NCI-H1048 (cell line): Measurements from ENCODE around the gene SGK2.

ENCODE experiments used
- DNase-seq: peaks from one replicate; lab custom pipeline; 2025; lab: John Stamatoyannopoulos, UW

SGK2 gene

GRCh38 chr20:43536041-43536816 lies 22.6 kb upstream of the SGK2 start:
- no peak for DNase-seq

GRCh38 chr20:43536817-43537440 lies 21.9 kb upstream of the SGK2 start:
- DNase-seq: no peak

- DNase-seq: no peak
Observed at GRCh38 chr20:43537921-43538877, 20.6 kb upstream of the SGK2 start.

- no peak for DNase-seq
Observed at GRCh38 chr20:43538878-43539700, 19.7 kb upstream of the SGK2 start.

- DNase-seq: no peak
Observed at GRCh38 chr20:43539975-43540672, 18.7 kb upstream of the SGK2 start.

GRCh38 chr20:43540673-43541060 lies 18.2 kb upstream of the SGK2 start:
- no peak for DNase-seq

- no peak for DNase-seq
Observed at GRCh38 chr20:43541214-43541613, 17.6 kb upstream of the SGK2 start.

- no peak for DNase-seq
Observed at GRCh38 chr20:43542161-43542560, 16.7 kb upstream of the SGK2 start.

GRCh38 chr20:43542674-43543073 lies 16.2 kb upstream of the SGK2 start:
- no peak for DNase-seq

- DNase-seq: no peak
Observed at GRCh38 chr20:43543138-43543537, 15.7 kb upstream of the SGK2 start.

GRCh38 chr20:43544501-43544900 lies 14.3 kb upstream of the SGK2 start:
- no peak for DNase-seq

GRCh38 chr20:43545837-43546578 lies 12.8 kb upstream of the SGK2 start:
- no peak for DNase-seq

- DNase-seq: no peak
Observed at GRCh38 chr20:43548273-43548880, 10.4 kb upstream of the SGK2 start.

- no peak for DNase-seq
Observed at GRCh38 chr20:43549416-43550065, 9.3 kb upstream of the SGK2 start.

- no peak for DNase-seq
Observed at GRCh38 chr20:43550456-43550855, 8.4 kb upstream of the SGK2 start.

GRCh38 chr20:43554369-43554768 lies 4.5 kb upstream of the SGK2 start:
- no peak for DNase-seq

GRCh38 chr20:43559147-43559987 lies 540 bp downstream of the SGK2 start:
- DNase-seq: no peak

GRCh38 chr20:43560974-43561373 lies 2.1 kb downstream of the SGK2 start:
- no peak for DNase-seq

- no peak for DNase-seq
Observed at GRCh38 chr20:43563429-43563828, 4.6 kb downstream of the SGK2 start.
